ENCODE measurements around the gene PRKAR1B.
"Not testable (repeated sequence)": the region's sequence is repeated elsewhere in the genome, so short reads cannot be mapped to it uniquely, and the experiment has no call there.

The PRKAR1B gene

DNA sequence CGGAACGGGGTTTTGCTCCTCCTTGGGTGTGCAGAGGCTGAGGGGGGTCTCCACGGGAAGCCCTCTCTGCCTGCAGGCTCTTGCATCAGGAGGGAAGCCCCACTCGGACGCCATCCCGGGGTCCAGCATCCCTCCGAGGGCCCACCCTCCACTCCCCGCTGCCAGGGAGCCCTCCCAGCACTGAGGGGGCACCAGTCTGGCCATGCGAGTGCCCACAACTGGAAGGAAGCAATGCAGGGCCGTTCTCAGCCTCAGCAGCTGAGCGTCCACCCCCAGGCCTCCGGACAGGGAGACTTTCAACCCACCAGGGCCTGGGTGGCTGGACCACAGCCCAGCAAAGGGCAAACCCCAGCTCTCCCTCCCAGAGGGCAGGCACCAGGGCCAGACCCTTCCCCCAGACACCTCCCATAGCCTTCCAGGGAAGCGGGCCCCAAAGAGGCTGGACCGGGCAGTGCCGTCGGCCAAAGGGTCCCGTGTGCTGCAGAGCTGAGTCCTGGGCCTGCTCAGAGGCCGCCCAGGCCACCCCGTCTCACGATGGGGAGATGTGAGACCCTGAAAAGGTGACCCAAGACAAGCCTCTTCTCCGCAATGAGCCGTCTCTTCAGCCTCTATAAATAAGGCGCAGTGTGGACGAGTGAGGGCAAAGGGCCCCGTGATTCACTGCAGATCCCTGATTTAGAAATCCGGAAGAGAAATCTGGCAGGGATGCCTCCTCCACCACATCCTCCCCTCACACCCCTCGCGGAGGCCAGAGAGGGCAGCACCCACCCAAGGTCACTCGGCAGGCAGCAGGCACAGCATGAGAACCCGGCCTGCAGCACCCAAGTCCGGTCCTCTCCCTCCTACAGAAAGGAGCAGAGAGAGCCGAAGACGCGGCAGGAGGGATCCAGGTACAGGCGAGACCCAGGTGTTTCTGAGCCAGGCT lies 82.4 kb downstream of the PRKAR1B start:
- no peak for DNase-seq (ENCODE audit: low read depth)

DNA sequence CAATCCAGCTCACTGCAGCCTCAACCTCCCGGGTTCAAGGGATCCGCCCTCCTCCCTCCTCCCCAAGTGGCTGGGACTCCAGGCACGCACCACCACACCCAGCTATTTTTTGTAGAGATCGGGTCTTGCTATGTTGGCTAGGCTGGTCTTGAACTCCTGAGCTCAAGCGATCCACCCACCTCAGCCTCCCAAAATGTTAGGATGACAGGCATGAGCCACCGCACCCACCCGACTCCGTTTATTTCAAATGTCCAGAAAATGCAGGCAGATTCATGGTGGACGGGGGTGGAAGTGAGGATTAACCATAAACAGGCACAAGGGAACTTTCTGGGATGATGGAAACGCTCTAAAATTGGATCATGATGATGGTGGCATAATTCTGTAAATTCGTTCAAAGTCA lies 85.1 kb downstream of the PRKAR1B start:
- DNase-seq (ENCODE audit: low read depth): no peak

DNA sequence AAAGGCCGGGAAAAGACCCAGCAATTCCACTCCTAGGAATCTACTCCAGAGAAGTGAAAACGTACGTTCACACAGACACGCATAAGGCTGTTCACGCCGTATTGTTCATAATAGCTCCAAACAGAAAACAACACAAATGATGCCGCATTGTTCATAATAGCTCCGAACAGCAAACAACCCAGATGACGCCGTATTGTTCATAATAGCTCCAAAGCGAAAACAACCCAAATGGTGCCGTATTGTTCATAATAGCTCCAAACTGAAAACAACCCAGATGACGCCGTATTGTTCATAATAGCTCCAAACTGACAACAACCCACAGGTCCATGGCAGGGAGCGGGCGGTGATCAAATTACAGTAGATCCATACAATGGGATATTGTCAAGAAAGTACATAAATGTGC lies 85.8 kb downstream of the PRKAR1B start:
- no peak for DNase-seq (ENCODE audit: low read depth)

DNA sequence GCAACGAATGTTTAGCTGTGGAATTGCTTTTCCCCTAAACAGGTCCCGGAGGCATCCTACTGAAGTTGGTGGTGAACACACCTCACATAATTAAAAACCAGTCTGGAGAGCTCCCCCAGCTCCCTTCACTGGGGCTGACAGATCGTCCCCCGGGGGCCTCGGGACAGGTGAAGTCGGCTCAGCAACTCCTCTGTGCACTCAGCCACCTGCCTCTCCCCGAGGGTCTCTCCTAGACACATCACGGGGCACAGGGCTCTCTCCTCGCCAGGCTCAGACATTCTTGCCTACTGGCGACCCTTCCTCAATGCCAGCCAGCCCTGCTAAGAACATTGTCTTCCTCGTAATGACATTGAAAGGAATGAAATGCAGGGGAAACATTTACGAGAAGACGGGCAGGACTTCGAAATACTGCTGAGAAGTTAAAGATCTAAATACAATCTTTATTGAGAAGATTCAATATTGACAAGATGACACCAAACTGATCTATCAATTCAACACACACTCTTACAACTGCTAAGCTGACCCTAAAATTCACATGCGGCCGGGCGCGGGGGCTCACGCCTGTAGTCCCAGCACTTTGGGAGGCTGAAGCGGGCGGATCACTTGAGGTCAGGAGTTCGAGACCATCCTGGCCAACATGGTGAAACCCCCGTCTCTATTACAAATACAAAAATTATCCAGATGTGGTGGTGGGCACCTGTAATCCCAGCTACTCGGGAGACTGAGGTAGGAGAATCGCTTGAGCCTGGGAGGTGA lies 88.6 kb downstream of the PRKAR1B start:
- DNase-seq (ENCODE audit: low read depth): no peak

DNA sequence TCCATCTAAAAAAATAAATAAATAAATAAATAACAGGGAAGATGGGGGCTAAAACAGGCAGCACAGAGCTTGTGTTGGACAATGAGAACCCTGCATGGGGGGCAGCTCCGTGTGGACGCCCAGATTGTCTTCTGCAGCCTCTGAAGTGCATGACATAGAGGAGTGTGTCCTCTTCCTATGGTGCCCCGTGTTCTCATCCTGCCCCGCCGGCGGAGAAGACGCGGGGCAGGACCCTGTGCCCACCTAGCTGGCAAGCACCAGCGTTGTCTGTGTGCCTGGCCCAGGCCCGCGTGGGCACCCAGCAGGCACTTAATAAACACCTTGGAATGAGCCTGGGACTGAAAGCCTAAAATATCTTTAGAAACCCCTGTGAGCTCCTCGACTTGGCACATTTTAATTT lies 89.3 kb downstream of the PRKAR1B start:
- no peak for DNase-seq (ENCODE audit: low read depth)

DNA sequence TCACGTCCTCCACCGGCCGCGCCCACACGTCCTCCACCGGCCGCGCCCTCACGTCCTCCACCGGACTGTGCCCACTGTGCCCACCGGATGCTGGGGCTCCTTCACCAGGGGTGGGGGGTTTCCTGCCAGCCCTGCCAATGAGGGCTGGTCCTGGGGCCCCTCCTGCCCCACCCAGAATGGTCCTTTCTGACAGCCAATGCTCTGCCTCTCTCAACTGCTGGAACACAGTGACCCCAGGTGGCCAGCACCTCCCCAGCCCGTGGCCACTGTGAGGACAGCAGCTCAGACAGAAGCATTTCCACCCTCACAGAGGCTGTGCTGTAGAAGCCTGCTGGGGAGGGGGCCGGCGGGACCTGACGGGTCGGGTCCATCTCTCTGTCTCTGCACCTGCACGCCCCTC lies 90.7 kb downstream of the PRKAR1B start:
- DNase-seq (ENCODE audit: low read depth): peak; percentile 35

DNA sequence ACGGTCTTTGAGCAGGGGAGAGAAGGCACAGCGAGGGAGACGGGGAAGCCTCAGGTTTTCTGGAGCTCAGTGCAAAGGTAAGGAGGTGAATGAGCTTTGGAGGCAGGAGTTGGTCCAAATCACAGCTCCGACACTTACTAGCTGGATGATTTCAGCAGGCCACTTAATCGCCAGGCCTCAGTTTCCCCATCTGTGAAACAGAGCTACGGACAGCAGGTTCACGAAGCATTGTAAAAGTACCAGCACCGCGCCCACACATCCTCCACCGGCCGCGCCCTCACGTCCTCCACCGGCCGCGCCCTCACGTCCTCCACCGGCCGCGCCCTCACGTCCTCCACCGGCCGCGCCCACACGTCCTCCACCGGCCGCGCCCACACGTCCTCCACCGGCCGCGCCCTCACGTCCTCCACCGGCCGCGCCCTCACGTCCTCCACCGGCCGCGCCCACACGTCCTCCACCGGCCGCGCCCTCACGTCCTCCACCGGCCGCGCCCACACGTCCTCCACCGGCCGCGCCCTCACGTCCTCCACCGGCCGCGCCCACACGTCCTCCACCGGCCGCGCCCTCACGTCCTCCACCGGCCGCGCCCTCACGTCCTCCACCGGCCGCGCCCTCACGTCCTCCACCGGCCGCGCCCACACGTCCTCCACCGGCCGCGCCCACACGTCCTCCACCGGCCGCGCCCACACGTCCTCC lies 91.2 kb downstream of the PRKAR1B start:
- DNase-seq (ENCODE audit: low read depth): not testable (repeated sequence)

DNA sequence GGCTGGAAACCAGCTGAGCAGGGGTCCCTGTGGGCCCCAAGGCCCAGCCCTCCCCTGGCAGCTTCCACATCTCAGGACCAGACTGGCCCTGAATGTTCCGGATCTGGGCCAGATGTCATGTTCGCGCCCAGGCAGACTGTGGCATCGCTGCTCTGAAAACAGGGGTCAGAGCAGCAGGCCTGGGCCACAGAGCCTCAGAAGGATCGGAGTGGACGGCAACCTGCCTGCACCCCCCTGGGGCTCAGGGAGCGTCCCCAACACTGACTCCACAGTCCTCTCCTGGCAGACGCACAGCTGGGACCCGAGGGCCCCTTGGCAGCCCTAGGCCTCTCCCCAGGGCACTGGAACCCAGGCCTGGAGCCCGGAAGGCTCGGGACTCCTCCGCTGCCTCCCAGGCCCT lies 91.9 kb downstream of the PRKAR1B start:
- no peak for DNase-seq (ENCODE audit: low read depth)

DNA sequence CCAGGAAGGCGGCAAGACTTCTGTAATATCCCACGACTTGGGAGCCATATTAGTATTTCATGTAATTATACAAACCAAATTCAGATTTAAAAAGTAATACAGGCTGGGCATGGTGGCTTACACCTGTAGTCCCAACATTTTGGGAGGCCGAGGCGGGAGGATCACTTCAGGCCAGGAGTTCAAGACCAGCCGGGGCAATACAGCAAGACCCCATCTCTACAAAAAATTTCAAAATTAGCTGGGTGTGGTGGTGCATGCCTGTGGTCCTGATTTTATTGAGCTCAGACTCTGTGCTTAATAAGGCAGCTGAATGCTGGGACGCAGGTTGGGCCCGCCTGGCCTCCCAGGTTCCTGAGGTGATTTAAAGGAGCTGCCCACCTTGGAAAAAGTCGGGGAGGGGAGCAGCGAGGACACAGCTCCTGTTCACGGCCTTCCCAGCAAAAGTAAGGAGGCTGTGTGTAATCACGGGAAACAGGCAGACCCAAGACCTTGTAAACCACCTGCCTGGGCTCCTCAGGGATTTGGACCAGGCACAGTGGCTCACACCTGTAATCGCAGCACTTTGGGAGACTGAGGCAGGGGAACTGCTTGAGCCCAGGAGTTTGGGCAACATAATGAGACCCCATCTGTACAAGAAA lies 93.6 kb downstream of the PRKAR1B start:
- DNase-seq (ENCODE audit: low read depth): no peak

DNA sequence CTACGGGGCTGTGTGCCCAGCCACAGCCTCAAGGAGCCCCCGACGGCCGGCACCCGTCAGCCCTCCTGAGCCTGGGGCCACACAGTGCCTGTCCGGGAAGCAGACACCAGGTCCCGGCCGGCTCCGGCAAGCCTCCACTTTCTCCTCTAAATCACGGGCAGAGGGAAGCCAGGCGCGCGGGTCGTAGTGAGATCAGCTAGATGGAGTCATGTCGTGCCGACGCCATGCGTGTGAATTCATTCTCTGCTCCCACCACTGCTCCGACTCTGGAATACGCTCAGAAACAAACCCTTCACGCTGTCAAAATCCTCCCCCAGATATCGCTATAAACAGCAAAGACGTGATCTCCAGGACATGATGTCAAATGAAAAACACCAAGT lies 94.3 kb downstream of the PRKAR1B start:
- DNase-seq (ENCODE audit: low read depth): no peak

DNA sequence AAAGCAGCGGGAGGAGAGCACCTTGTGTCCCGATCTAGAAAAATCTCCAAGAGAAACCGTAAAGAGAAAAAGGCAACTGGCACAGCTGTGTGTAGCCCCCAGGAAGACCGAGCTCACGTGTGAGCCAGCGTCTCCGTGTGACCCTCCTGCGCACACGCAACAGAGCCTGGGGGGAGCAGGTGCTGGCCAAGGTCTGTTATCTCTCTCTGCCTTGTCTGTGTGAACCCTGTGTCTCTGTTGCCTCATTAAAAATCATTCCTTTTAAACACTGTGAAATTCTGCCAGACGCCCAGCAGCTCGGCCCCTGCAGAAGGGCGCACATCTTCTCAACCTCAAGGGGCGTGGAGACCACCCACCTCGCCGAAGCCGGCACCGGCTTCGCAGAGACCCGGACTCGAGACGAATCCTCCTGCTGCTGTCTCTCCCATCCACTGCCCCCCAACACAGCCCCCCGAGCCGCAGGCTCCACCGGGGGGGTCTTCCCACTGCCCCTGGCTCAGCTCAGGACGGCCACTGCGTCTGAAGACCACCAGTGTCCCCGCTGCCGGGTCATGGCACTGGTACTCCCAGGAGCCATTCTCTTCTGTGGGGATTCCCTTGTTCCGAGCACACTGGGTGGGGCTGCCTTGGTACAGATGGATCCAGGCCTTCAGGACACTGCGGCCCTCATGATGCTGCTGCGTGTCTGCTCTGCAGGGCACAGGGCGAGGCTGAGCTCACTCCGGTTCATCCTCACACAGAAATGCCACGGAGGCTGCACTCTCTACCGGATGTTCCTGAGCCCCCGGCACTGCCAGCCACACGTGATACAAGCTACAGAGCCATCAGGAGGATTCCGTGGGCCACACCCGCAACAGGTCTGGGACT lies 94.9 kb downstream of the PRKAR1B start:
- no peak for DNase-seq (ENCODE audit: low read depth)

DNA sequence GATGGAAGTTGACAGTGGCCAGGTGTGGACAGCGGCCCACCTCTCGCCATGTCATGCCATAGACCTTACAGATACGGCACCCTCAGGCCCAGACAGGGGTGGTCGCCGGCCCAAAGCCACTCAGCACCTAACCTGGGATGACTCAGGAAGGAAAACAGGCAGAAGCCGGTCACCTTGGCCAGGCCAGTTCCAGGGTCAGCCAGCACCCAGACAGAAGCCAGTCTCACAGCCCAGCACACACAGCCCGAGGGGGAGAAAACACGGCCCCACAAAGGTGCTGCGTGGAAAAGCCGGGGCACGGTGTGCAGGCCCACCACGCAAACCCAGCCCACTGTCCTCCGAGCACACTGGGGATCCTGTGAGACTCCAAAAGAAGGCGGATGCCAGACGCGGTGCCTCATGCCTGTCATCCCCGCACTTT lies 95.8 kb downstream of the PRKAR1B start:
- no peak for DNase-seq (ENCODE audit: low read depth)

DNA sequence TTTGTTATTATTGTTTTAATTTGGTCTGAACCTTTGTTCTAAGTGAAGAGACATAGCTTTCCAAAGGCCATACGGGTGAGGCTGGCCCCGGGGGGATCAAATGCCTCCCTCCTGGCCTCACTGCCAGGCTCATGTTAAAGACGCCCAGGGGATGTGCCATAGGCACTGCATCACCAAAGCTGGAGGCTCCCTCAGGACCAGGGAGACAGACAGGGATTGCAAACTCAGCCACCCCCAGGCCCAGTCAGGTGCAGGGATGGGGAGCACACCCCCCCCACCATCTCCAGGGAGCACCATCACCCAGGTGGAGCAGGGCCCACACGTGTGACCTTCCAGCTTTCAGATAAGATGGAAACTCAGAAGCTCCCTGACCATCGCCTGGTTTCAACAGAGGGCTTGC lies 96.5 kb downstream of the PRKAR1B start:
- DNase-seq (ENCODE audit: low read depth): no peak

DNA sequence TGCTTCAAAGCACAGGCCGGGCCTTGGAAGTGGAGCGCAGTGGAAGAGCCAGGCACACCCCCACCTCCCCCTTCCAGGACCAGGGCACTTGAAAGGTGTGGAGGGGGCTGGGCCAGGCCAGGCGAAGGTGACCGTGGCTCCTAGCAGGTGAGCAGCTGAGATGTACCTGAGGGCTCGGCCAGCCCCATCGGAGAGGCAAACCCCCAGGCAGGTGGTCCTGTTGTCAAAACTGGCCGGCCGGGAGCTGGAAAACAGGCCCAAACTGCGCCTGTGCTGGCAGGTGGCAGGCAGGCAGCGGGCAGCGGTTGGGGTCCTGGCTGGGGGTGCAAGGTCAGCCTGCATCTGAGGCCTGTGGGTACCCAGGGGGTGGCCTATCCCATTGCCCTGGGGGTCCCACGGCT lies 97.0 kb downstream of the PRKAR1B start:
- no peak for DNase-seq (ENCODE audit: low read depth)

DNA sequence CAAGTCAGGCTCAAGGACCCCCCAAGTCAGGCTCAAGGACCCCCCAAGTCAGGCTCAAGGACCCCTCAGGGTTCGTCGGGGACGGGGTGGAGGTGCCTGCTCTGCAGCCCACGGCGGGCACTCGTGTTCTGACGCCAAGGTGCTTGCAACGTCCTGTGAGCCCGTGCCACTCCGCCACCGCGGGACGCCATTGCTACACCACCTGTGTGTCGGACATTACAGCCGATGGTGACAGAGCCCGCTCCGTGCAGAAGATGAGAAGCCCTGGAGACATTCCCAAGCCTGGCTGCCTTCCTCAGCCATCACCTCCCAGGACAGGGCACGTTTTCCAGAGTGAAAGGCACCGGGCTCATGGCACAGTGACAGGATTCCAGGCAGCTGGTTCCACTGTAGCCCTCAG lies 98.3 kb downstream of the PRKAR1B start:
- DNase-seq (ENCODE audit: low read depth): no peak

DNA sequence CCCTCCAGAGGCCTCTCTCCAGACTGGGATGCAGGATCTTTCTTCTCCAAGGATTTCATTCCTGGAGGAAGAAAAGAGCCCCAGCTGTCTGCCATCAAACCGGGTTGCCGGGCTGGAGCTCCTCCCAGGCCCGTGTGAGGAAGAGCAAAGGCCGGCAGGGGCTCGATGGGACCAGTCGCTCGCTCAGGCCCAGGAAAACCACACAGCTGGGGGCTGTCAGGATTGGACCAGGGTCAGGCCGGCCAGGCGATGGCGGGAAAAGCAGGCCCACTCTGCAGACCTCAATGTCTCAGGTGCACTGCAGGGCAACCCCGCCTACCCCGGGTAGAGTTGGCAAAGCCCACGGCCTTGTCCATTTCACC lies 98.7 kb downstream of the PRKAR1B start:
- DNase-seq (ENCODE audit: low read depth): no peak

DNA sequence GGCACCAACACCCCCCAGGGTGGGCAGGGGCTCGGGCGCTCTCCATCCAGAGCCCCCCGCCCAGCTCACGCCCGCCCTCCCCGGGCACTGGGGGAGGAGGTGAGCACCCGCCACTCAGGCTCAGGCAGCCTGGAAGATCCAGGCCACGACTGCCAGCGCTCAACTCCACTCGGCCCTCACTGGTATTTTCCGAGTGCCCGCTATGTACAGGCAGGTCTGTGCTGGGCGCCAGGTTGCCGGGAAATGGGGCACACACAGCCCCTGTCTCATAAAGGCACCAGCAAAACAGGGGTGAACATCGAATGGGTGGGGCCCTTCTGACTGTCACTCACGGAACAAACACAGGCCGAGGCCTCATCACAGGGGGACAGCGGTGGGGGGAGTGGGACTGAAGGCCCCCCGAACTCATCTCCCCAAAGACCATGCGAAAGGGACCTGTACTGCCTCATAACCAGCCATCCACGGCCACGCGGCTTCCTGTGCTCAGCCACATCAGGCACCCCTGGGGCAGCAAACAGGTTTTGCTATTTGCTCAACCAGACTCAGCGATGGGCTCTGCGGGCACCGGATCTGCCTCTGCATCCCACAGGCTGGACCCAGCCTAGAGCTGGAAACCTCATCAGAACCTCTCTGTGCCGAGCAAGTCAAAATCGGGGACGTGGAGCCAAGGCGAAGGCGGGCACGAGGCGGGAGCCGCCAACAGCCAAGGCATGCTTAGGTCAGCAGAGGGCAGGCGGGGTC lies 99.2 kb downstream of the PRKAR1B start:
- DNase-seq (ENCODE audit: low read depth): no peak

DNA sequence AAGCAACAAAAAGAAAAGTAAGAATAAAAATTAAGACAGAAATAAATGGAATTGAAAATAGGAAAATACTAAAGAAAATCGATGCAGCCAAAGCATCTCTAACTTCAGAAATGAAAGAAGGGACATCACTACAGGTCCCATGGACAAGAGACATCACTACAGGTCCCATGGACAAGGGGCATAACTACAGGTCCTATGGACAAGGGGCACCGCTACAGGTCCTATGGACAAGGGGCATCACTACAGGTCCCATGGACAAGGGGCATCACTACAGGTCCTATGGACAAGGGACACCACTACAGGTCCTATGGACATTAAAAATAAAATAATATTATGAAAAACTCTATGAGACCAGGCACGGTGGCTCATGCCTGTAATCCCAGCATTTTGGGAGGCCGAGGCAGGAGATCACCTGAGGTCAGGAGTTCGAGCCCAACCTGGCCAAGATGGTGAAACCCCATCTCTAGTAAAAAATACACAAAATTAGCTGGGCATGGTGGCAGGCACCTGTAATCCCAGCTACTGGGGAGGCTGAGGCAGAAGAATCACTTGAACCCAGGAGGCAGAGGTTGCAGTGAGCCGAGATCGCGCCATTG lies 101.6 kb downstream of the PRKAR1B start:
- no peak for DNase-seq (ENCODE audit: low read depth)

DNA sequence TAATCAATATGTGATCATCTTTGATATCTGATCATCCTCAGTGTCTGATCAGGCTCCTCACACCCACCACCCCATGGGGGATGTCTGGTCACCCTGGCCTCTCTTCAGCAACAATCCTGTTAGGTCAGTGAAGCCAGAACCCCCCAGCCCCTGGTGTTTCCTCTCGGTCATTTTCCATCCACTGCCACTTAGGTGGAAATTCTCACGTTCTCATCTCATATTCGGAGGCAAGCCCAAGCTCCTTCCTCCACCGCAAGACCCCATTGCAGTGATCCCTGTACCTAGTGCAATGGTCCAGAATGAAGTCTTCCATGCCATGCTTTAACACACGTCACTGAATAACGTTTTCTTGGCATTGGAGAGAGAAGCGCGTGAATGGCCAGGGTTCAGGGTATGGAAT lies 103.6 kb downstream of the PRKAR1B start:
- DNase-seq (ENCODE audit: low read depth): no peak

All from T follicular helper cell (primary cell).